HG03039 (cell line): ENCODE measurements around the gene TELO2.

Experiments used
- ATAC-seq: cut with Tn5 transposase; IDR thresholded peaks from one replicate; pipeline ENCODE4 v1.9.1; 2021; ENCODE audit warnings: mild to moderate bottlenecking, moderate library complexity; ENCODE audit not compliant: unreplicated experiment

Gene TELO2

DNA sequence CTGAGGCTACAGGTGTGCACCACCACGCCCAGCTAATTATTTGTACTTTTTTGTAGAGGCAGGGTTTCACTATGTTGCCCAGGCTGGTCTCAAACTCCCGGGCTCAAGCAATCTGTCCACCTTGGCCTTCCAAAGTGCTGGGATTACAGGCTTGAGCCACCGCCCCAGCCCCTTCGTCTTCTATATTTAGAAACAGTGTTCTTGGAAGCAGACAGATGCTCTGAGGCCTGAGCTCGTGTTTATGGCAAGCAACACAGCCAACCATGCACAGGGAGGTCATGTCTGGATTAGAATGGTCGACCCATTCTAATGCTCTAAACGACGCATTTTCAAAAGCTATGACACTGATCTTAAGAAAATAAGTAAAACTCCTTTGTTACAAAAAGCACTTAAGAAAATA is 56.9 kb downstream of the TELO2 start:
- no peak for ATAC-seq

DNA sequence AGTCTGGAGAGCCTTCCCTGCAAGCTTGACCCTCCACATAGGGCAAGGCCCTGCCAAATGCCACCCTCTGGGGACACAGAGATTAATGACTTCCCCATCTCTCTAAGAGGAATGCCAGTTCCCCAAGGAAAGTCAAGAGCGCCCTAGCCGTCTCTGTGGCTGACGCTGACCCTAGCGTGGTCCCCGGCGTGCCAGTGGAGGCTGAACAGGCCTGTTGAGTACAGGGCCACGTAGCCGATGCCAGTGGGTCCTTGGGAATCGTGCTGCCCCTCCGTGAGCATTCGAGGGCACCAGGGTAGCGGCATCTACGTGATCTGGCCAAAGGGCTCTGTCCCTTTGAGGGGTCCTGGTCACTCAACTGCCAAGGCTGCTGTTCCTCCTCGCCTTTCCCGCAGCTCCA is 57.5 kb downstream of the TELO2 start:
- ATAC-seq = no peak

DNA sequence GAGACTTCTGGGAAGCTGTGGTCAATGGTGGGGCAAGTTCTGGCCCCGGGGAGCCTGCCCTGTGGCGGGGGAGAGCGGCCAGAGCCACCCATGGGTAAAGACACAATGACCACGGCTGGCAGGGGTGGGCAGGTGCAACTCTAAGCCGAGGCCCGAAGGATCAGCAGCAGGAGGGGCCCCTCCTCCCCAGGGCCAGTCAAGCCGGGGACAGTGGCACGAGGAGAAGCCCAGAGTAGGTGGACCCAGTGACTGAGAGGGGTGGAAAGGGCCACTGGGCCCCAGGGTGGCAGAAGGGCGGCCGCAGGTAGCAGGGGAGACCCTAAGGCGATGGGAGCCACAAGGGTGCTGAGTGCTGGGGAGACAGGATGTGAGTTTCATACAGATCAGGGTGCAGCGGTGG is 58.0 kb downstream of the TELO2 start:
- no peak for ATAC-seq

DNA sequence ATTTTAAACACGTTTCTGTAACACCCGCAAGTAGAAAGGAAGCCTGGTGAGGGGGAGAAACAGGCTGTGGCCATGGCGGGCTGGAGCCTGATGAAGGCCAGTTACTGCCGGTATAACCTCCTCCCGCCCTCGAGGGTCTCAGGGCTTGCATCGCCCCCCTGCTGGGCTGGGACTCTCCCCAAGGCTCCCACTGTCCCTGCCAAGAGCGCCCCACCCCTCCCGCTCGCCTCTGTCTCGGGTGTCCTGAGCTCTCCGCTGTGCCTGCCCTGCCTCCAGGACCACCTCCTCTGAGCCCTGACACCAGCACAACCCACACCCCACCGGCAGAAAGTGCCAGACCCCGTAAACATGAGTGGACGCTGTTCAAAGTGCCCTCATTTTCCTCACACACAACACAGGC is 59.0 kb downstream of the TELO2 start:
- no peak for ATAC-seq

DNA sequence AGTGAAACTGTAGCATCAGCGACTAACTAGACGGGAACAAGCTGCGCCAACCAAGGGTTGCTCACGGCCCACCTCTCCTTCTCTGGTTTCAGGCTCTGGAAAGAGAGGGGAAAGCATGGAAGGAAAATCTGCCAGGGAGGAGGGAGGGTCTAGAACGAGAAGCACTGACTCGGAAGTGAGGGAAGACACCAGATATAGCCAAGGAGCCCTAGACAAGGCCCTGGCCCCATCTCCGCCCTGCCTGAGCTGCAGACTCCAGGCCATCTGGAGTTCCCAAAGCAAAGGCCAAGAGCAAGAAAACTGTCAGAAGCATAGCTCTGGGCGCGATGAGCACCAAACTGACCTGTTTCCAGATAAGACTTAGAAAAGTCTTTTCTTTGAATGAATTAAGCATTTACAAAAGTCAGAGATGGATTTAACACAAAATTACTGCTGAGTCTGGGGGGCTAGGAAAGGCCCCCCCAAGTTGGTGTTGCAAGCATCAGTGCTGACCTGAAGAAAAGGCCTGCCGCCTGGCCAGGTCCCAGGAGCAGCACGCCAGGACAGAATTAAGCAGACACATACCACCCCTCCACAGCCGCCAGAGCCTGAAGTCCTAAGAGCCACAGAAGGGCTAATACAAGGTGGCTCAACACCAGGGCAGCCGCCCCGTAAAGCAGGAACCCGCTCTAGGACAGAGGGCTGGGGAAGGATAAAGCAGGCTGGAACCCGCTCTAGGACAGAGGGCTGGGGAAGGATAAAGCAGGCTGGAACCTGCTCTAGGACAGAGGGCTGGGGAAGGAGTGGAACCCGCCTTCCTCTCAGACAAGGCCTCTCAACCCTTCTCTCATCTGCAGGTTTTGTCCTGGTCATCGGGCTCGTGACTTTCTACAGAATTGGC is 61.0 kb downstream of the TELO2 start:
- no peak for ATAC-seq

DNA sequence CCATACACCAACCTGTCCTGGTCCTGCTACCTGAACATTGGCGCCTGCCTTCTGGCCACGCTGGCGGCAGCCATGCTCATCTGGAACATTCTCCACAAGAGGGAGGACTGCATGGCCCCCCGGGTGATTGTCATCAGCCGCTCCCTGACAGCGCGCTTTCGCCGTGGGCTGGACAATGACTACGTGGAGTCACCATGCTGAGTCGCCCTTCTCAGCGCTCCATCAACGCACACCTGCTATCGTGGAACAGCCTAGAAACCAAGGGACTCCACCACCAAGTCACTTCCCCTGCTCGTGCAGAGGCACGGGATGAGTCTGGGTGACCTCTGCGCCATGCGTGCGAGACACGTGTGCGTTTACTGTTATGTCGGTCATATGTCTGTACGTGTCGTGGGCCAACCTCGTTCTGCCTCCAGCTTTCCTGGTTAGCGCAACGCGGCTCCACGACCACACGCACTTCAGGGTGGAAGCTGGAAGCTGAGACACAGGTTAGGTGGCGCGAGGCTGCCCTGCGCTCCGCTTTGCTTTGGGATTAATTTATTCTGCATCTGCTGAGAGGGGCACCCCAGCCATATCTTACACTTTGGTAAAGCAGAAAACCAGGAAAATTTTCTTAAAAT is 61.8 kb downstream of the TELO2 start:
- ATAC-seq = no peak

DNA sequence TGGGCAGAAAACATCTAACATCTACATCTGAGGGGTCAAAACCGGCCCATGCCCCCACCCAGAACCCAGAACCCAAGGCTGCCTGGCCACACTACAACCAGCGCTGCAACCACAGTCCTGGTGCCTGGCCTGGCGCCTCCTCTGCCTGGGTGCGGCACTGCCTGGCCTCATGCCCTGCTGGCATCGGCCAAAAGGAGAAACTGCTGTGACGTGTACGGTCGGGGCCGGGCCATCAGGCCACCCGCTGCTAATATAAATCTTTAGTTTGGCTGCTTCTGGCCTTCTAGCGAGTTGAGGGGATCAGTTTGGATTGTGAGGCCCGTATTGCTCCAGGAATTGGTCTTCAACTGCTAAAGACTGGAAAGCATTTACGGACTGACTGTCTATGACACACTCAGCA is 63.1 kb downstream of the TELO2 start:
- ATAC-seq = no peak

DNA sequence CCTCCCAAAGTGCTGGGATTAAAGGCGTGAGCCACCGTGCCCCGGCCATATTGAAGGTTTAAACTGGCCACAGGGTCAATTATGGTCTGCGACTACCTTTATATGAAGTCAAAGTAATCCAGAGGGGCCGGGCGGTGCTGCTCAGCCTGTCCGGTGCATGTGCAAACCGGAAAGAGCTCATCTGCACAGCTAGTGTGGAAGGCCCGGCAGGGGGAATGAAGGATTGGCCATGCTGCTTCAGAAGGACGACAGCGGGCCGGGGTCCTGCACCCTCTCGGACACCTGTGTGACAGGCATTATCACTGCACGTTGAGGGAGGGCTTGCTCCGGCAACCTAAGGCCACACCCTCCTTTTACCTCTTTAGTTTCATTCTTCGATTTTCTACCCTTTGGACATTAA is 63.9 kb downstream of the TELO2 start:
- no peak for ATAC-seq

DNA sequence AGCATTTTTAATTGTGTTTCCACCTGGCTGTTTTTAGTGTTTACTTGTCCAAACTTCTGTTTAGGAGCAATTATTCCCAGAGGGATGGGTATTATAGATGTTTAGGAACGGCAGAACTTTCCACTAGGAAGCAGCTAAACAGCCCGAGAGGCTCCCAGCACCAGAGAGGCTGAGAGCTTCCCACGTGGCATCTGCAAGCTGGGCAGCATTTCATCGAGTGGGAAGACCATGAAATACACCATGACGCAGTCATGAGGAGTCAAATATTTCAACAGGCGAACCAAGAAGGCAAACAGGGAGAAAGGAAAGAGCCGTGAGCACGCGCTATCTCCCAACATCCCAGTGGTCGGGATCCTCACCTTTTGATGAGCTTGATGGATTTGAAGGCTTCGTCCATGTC is 64.4 kb downstream of the TELO2 start:
- ATAC-seq = no peak

DNA sequence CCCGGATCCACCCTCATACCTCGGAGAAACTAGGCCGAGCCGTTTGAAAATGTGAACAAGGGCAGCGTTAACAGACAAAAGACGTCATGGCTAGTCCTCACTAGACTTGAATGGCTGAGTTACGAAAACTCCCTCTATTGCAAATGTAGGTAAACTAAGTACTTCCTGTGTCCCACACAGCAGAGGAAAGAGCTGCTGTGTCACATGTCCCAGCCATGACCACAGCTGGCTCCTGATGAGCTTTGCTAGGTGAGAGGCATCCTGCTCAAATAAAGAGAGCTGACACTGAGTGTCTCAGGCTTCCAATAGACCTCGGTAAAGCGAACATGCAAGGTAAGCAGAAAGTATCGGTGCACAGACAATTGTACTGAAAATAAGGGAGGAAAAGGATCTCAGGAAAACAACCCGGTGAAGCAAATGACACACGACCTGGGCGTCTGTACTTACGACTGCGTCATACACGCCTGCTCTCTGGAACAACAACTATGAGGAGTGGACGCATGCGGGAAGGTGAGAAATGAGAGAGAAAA is 66.4 kb downstream of the TELO2 start:
- no peak for ATAC-seq
